GM12874 (cell line): Measurements from ENCODE around the gene OAT.

Experiments
- CTCF ChIP-seq: IDR thresholded peaks from 2 replicates; pipeline ENCODE4 v1.5.1; 2011; ENCODE audit warnings: low read depth, mild to moderate bottlenecking, control low read depth, low read length, moderate library complexity; ENCODE audit not compliant: insufficient read depth

The OAT gene

GRCh38 chr10:124451276-124451675 is 32.6 kb upstream of the OAT start:
- TF ChIP-seq CTCF, result no peak

- TF ChIP-seq CTCF, result no peak
Observed at GRCh38 chr10:124450783-124451057, 32.0 kb upstream of the OAT start.

- TF ChIP-seq CTCF, result no peak
Observed at GRCh38 chr10:124450012-124450782, 31.5 kb upstream of the OAT start, which contains the start of gene NKX1-2. TSS of gene NKX1-2 (minus strand) at chr10:124450035. CDS start at chr10:124449943, 92 bp downstream.

- TF ChIP-seq CTCF, result no peak
Observed at GRCh38 chr10:124449170-124450011, 30.7 kb upstream of the OAT start.

- TF ChIP-seq CTCF, result no peak
Observed at GRCh38 chr10:124448696-124449169, 30.0 kb upstream of the OAT start.

- TF ChIP-seq CTCF, result no peak
Observed at GRCh38 chr10:124447751-124448466, 29.2 kb upstream of the OAT start.
